ENCODE measurements around the gene ZNF579. TPM values are rescaled to one million over a fixed set of nuclear protein-coding genes. Genes with fewer than 3 reads are reported as not detected.
A peak's percentile ranks its signal among the peaks of the same experiment; 100 is the strongest.

ZNF579 gene
- total RNA-seq, 1 donor from 2014 or later = 15.7 TPM

- TF ChIP-seq CTCF (IDR thresholded peaks at IDR 0.05) = no peak
- peak within 1 kb of the TSS; percentile 96 for H3K27ac ChIP-seq
- peaks cover 17% of the 10 kb centered on the region for H3K4me1 ChIP-seq
- peaks cover 23% of the 10 kb centered on the region for H3K36me3 ChIP-seq
- intact Hi-C loops (cut with DNase I) = no loop called here
- H3K27me3 ChIP-seq = no peaks in the 10 kb centered on the region
- DNase-seq (peak; percentile 95), ATAC-seq (peak; percentile 71)
- peak within 1 kb of the TSS; percentile 92 for H3K4me3 ChIP-seq
- H3K9me3 ChIP-seq = no peaks in the 10 kb centered on the region
These were observed 19.4 kb upstream of the ZNF579 start, which contains the start of gene ZNF524 for GRCh38 chr19:55599842-55600661. Gene ZNF524, plus strand, starts transcription at chr19:55600288. Its CDS starts 1,825 bp downstream, at chr19:55602113.

- H3K36me3 ChIP-seq = peaks cover 27% of the 10 kb centered on the region
- no peaks in the 10 kb centered on the region for H3K27me3 ChIP-seq
- TF ChIP-seq CTCF (IDR thresholded peaks at IDR 0.05) = no peak
- peaks cover 14% of the 10 kb centered on the region for H3K4me1 ChIP-seq
- peak within 1 kb of the TSS; percentile 96 for H3K27ac ChIP-seq
- H3K9me3 ChIP-seq = no peaks in the 10 kb centered on the region
- intact Hi-C loops (cut with DNase I) = no loop called here
- ATAC-seq = peak; percentile 89
- peak; percentile 97 for DNase-seq
- H3K4me3 ChIP-seq = peak within 1 kb of the TSS; percentile 92
These were observed 18.8 kb upstream of the ZNF579 start, which contains the start of gene FIZ1 for GRCh38 chr19:55599468-55599841. Gene FIZ1, minus strand, starts transcription at chr19:55599517. Its CDS starts 1,652 bp downstream, at chr19:55597865.

GRCh38 chr19:55598719-55599467, 18.2 kb upstream of the ZNF579 start:
- ATAC-seq = peak; percentile 89
- peak overlapping the region; percentile 92 for H3K4me3 ChIP-seq
- H3K4me1 ChIP-seq = peaks cover 9% of the 10 kb centered on the region
- peak; percentile 97 for DNase-seq
- peak overlapping the region; percentile 96 for H3K27ac ChIP-seq
- intact Hi-C loops (cut with DNase I) = no loop called here
- peaks cover 27% of the 10 kb centered on the region for H3K36me3 ChIP-seq
- no peaks in the 10 kb centered on the region for H3K9me3 ChIP-seq
- H3K27me3 ChIP-seq = no peaks in the 10 kb centered on the region
- TF ChIP-seq CTCF (IDR thresholded peaks at IDR 0.05) = no peak

GRCh38 chr19:55598034-55598433, 17.4 kb upstream of the ZNF579 start:
- no peak for ATAC-seq
- Histone ChIP-seq H3K27ac (no peak overlapping the region), H3K9me3 (no peaks in the 10 kb centered on the region), H3K27me3 (no peaks in the 10 kb centered on the region), H3K36me3 (peaks cover 27% of the 10 kb centered on the region), H3K4me1 (peaks cover 8% of the 10 kb centered on the region), H3K4me3 (no peak overlapping the region)
- intact Hi-C loops (cut with DNase I) = no loop called here
- TF ChIP-seq CTCF (IDR thresholded peaks at IDR 0.05) = no peak
- DNase-seq = no peak

GRCh38 chr19:55597501-55597921, 16.9 kb upstream of the ZNF579 start:
- peaks cover 8% of the 10 kb centered on the region for H3K4me1 ChIP-seq
- ATAC-seq (no peak), DNase-seq (peak; percentile 73)
- peaks cover 27% of the 10 kb centered on the region for H3K36me3 ChIP-seq
- no peak overlapping the region for H3K4me3 ChIP-seq
- H3K27me3 ChIP-seq = no peaks in the 10 kb centered on the region
- no peak for TF ChIP-seq CTCF (IDR thresholded peaks at IDR 0.05)
- H3K9me3 ChIP-seq = no peaks in the 10 kb centered on the region
- no peak overlapping the region for H3K27ac ChIP-seq
- intact Hi-C loops (cut with DNase I) = no loop called here

Data from upper lobe of right lung (tissue), 1 donor.